Effector memory CD4-positive, alpha-beta T cell (primary cell): ENCODE data around the gene IL17C.
"Not testable (repeated sequence)": the region's sequence is repeated elsewhere in the genome, so short reads cannot be mapped to it uniquely, and the experiment has no call there.

Experiments used
- DNase-seq, 3 donors: peaks; one replicate each; pipeline ENCODE4 v3.0.0-alpha.2; 2020
- H3K27ac ChIP-seq: 2 replicates; pipeline ENCODE4 v1.7.0; 2013; ENCODE audit warnings: mild to moderate bottlenecking, low read length, moderate library complexity; ENCODE audit not compliant: insufficient read depth, poor library complexity, severe bottlenecking
- H3K27me3 ChIP-seq: replicated peaks from 2 replicates; pipeline ENCODE4 v1.7.0; 2013; ENCODE audit warnings: mild to moderate bottlenecking, low read length; ENCODE audit not compliant: insufficient read depth, control insufficient read depth, poor library complexity, severe bottlenecking
- H3K36me3 ChIP-seq: 2 replicates; pipeline ENCODE4 v1.7.0; 2013; ENCODE audit warnings: mild to moderate bottlenecking, low read length, moderate library complexity; ENCODE audit not compliant: control insufficient read depth, insufficient read depth
- H3K4me1 ChIP-seq: 2 replicates; pipeline ENCODE4 v1.7.0; 2013; ENCODE audit warnings: low read length, mild to moderate bottlenecking; ENCODE audit not compliant: control insufficient read depth, insufficient read depth, poor library complexity, severe bottlenecking
- H3K4me3 ChIP-seq: 2 replicates; pipeline ENCODE4 v1.7.0; 2013; ENCODE audit warnings: low read length, low read depth, mild to moderate bottlenecking; ENCODE audit not compliant: insufficient read depth, poor library complexity, severe bottlenecking
- H3K9me3 ChIP-seq: 2 replicates; pipeline ENCODE4 v1.7.0; 2013; ENCODE audit warnings: mild to moderate bottlenecking, low read length, moderate library complexity; ENCODE audit not compliant: control insufficient read depth

Gene IL17C

GRCh38 chr16:88609426-88609825 lies 28.9 kb upstream of the IL17C start:
- not testable (repeated sequence) for H3K9me3 ChIP-seq, H3K27ac ChIP-seq, H3K4me1 ChIP-seq, H3K27me3 ChIP-seq, H3K4me3 ChIP-seq, DNase-seq
- peaks cover 59% of the 10 kb centered on the region for H3K36me3 ChIP-seq

DNA sequence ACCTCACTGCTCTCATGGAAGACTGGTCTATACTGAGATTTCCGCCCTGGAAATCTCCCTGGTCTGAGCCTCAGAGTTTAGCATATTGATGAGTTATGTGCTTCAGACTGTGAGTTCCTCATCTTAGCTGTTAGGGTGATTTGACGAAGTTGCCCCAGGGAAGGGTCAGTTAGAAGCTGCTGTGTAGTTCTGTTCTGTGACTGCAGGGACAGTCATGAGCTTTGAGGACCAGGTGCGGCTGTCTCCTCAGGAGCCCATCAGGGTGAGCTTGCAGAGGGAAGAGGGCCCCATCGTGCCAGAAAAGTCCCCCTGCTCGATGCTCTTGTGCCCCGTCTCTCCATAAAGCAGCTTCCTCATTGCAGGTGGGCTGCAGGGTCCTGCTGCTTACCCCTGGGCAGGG lies 28.3 kb upstream of the IL17C start:
- H3K27ac ChIP-seq = no peak overlapping the region
- peaks cover 62% of the 10 kb centered on the region for H3K36me3 ChIP-seq
- no peaks in the 10 kb centered on the region for H3K27me3 ChIP-seq
- H3K4me3 ChIP-seq = no peak overlapping the region
- no peaks in the 10 kb centered on the region for H3K4me1 ChIP-seq
- DNase-seq = no peak
- no peaks in the 10 kb centered on the region for H3K9me3 ChIP-seq

- Histone ChIP-seq H3K27me3 (no peaks in the 10 kb centered on the region), H3K36me3 (peaks cover 51% of the 10 kb centered on the region), H3K27ac (no peak overlapping the region), H3K4me3 (no peak overlapping the region), H3K4me1 (no peaks in the 10 kb centered on the region), H3K9me3 (no peaks in the 10 kb centered on the region)
- no peak for DNase-seq
Measured at GRCh38 chr16:88610909-88611812, 27.2 kb upstream of the IL17C start.

DNA sequence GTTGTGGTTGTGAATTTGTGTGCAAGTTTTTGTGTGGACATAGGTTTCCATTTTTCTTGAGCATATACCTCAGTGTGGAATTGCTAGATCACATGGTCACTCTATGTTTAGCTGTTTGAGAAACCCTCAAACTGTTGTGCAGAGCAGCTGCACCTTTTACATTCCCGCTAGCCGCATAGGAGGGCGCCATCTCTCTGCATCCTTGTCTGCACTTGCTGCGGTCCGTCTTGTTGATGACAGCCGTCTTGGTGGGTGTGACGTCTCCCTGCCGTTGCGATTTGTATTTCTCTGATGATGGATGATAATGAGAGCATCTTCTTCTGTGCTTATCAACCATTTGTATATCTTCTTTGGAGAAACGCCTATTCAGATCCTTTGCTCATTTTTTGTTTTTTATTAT lies 25.1 kb upstream of the IL17C start:
- no peak overlapping the region for H3K4me3 ChIP-seq
- H3K27me3 ChIP-seq = no peaks in the 10 kb centered on the region
- DNase-seq = no peak
- H3K9me3 ChIP-seq = no peaks in the 10 kb centered on the region
- no peaks in the 10 kb centered on the region for H3K4me1 ChIP-seq
- no peak overlapping the region for H3K27ac ChIP-seq
- peaks cover 49% of the 10 kb centered on the region for H3K36me3 ChIP-seq

- no peaks in the 10 kb centered on the region for H3K27me3 ChIP-seq
- DNase-seq = no peak
- H3K36me3 ChIP-seq = peaks cover 44% of the 10 kb centered on the region
- H3K4me1 ChIP-seq = peaks cover 4% of the 10 kb centered on the region
- no peak overlapping the region for H3K4me3 ChIP-seq
- no peak overlapping the region for H3K27ac ChIP-seq
- H3K9me3 ChIP-seq = no peaks in the 10 kb centered on the region
Measured at GRCh38 chr16:88613911-88614817, 24.2 kb upstream of the IL17C start.

GRCh38 chr16:88614818-88615580 lies 23.4 kb upstream of the IL17C start:
- DNase-seq = no peak
- Histone ChIP-seq H3K27me3 (no peaks in the 10 kb centered on the region), H3K36me3 (peaks cover 38% of the 10 kb centered on the region)

GRCh38 chr16:88616320-88616719 lies 22.1 kb upstream of the IL17C start:
- Histone ChIP-seq H3K9me3 (no peaks in the 10 kb centered on the region), H3K27ac (no peak overlapping the region), H3K36me3 (peaks cover 25% of the 10 kb centered on the region), H3K4me3 (no peak overlapping the region), H3K4me1 (peaks cover 17% of the 10 kb centered on the region), H3K27me3 (no peaks in the 10 kb centered on the region)
- DNase-seq = no peak

More at GRCh38 chr16:88614818-88615580, 23.4 kb upstream of the IL17C start:
- Histone ChIP-seq H3K4me3 (no peak overlapping the region), H3K9me3 (no peaks in the 10 kb centered on the region), H3K27ac (no peak overlapping the region), H3K4me1 (peaks cover 12% of the 10 kb centered on the region)

DNA sequence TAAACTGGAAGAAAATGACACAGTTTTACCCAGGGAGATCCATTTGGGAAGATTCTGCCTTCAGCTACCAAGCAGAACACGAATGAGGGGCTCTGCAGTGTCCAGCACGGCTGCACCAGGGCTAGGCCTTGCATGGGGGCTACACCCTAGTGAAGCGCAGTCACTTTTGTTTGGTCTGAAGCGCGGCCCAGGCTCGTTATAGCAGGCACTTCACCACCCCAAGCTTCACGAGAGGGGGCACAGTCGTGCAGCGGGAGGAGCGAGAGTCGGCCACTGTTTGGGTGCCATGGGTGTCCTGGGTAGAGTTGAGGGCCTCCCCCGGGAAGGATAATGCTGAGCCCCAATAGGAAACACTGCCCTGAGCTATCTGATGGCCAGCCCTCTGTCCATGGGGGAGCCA lies 21.6 kb upstream of the IL17C start:
- no peak overlapping the region for H3K4me3 ChIP-seq
- no peak overlapping the region for H3K27ac ChIP-seq
- H3K27me3 ChIP-seq = no peaks in the 10 kb centered on the region
- DNase-seq = no peak
- H3K36me3 ChIP-seq = peaks cover 21% of the 10 kb centered on the region
- H3K9me3 ChIP-seq = no peaks in the 10 kb centered on the region
- H3K4me1 ChIP-seq = peaks cover 20% of the 10 kb centered on the region

DNA sequence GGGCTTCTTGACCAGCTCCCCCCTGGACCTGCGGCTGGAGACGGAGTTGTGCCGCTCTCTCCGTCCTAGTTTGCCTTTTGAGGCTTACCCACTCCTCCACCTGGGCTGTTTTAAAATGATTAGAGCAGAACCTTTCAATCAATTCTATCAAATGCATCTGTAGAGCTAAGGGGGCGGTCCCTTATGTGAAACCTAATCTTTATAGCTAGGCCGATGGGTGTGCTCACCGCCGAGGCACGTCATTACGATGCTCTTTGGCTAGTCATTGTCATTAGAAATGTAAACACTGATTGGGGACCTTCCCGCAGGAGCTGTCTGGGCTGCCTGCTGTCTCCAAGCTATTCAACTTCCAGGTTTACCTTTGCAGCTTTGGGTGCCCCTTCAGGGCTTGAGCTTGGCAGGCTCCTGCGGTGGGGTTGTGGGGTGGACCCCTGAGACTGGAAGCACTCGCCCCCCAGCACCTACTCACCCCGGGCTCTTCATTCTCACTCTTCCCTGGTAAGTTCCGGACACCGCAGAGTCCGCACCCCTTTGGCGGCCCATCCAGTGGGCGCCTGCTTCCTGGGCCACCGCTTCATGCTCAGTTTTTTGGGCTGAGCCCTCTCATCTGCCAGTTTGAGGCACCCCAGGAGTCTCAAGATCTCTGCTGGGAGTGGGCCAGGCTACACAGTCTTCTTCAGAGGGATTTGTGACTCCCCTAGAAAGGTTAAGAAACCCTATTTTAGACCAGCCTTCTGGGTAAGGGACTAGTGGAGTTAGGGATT lies 20.9 kb upstream of the IL17C start:
- no peak for DNase-seq
- no peaks in the 10 kb centered on the region for H3K27me3 ChIP-seq
- no peak overlapping the region for H3K27ac ChIP-seq
- peaks cover 23% of the 10 kb centered on the region for H3K36me3 ChIP-seq
- H3K4me3 ChIP-seq = no peak overlapping the region
- peaks cover 21% of the 10 kb centered on the region for H3K4me1 ChIP-seq
- no peaks in the 10 kb centered on the region for H3K9me3 ChIP-seq
